Midbrain (tissue), 1 donor: ENCODE measurements around the gene BACE1.
A peak's percentile ranks its signal among the peaks of the same experiment; 100 is the strongest.
"Not testable (repeated sequence)": the region's sequence is repeated elsewhere in the genome, so short reads cannot be mapped to it uniquely, and the experiment has no call there.

Experiments used
- DNase-seq: peaks from one replicate; lab custom pipeline; 2025; lab: John Stamatoyannopoulos, UW

BACE1 gene

DNA sequence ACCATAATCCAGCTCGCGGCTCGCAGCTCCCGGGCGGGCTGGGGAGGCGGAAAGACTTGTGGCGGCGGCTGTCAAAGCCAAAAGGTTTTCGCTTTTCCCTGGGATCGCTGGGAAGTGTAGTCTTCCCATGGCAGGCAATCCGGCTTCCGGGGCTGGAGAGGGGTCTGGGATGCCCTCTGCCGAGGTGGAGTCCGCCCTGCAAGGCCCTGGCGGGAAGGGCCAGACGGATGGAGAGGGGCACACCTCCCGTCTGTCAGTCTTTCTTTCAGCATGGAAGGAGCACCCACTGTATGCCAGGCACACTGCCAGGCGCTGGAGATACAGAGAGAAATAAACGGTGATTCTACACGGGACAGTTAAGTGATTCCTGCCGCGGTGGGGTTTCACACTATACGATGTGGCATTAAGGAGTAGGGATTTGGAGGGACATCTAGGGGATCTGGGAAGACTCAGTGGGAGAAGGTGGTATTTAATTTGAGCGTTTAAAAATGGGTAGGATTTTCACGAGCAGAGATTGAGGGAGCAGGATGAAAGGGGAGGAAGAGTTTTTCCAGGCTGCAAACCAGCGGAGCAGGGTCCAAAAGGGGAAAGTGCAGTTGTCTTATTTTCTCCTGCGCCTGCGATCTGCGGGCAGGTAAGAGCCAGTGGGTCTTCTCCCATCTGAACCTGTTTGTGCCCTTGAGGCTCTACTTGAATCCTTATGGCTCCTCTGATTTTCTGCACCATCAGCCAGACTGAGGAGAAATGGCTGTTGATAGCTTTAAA is at the start of gene BACE1:
Gene BACE1, minus strand, starts transcription at position 60 of the 765 bp plus-strand sequence. CDS start 461 bp downstream, outside the sequence.
- DNase-seq = peak; percentile 89

DNA sequence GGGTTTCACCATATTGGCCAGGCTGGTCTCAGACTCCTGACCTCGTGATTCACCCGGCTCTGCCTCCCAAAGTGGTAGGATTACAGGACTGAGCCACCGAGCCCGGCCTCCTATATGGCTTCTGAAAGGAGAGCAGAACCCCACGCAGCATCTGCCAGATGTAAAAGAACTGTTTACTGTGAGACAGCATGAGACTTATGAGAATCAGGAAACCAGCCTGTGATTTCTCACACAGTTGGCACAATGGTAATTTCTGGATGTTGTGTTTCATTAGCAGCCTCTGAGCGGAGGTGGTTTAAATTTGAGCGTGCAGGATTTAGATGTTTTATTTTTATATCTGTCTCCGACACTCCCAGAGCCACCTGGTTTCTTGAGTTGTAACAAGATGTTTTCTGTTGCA is 45.4 kb upstream of the BACE1 start:
- no peak for DNase-seq

DNA sequence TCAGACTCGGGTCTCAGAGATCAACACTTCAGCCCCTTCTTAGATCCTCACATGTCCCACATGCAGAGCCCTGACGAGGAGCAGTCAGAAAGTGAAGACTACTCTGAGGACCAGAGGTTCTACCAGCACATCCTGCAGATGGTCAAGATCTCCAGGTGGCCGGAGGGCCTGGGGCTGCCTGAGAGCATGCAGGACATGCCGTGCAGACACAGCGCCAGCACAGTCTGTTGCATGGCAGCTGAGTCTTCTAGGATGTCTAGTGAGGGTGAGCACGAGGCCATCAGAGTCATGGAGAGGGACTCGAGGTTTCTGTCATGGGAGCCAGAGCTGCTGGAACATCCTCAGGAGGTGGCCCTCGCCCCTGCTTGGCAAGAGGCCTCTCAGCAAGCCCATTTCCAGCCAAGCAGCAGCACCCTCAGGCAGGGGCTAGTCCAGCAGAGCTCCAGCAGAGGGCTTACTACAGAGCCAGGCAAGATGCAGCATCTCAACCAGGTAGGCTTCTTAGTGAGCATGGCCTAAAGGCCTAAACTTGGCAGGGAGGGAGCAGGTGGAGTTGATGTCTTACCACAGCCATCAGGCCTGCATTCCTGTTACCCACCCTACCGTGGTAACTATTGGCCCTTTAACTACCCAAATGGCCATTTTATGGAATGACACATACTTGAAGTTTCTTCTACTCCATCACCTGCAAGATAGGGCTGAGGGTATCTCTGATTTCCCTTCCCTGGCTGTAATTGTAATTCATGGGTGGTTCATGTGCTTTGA is 40.3 kb upstream of the BACE1 start:
- DNase-seq = no peak

DNA sequence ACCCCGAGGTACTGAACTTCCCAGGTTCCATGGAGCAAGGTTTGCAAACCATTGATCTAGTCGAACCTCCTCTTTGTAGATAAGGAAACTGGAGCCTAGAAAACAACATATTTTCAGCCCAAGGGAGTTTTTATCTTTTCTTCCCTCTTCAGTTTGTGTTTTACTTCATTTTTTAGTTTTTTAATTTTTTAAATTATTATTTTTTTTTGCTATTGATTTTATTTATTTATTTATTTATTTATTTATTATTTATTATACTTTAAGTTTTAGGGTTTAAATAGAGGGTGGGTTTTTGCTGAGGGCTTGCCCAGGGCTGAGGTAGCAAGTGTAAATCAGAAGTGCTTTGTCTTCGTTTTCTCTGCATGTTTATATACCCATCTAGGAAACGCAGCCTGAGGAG is 38.5 kb upstream of the BACE1 start:
- DNase-seq = no peak

DNA sequence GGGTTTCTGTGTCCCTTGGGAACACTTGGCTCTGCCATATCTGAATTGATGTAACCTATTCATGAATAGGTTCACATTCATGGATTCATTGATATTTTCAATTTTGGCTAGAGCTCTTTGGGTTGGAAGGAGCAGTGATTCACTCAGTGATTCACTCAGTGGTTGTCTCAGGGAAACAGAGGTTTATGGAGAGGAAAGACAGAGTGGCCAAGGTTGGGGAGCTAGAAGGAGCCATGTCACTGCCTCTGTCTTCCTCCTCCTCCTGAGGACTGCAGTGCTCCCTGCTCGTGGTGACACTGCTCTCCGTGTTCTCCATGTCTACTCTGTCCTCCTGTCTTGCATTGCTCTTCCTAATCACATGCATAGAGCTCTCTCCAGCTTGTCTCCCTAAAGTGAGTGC is 29.0 kb upstream of the BACE1 start:
- DNase-seq = no peak

DNA sequence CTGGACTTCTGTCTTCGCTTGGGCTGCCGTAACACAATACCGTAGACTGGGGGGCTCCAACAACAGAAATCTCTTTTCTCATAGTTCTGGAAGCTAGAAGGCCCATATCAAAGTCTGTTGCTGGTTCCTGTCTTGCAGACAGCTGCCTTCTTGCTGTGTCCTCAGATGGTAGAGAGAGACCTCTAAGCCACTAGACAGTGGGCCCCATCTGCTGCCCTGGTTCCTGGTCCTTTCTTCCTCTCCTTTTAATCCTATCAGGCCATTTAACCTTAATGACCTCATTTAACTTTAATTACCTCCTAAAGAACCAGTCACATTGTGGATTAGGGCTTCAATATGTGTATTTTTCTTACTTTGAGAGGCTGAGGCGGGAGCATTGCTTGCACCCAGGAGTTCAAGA is 21.0 kb upstream of the BACE1 start:
- DNase-seq = no peak

DNA sequence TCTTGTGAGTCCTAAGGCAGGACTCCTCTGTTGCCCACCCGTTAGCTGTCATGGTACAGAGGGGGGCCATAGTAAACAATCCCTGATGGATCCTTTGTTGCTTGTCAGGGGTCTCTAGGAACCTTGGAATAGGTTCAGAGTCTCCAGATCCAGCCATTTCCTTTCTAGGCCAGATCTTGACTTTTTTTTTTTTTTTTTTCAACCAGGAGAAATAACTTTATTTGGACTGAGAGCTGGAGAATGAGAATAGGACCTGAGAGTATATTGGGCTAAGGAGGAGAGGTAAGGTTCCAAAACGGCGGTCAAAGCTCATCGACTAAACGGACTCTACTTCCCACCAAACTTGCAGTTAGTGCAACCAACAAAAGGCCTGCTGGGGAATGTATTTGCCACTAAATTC is 19.3 kb upstream of the BACE1 start:
- no peak for DNase-seq

DNA sequence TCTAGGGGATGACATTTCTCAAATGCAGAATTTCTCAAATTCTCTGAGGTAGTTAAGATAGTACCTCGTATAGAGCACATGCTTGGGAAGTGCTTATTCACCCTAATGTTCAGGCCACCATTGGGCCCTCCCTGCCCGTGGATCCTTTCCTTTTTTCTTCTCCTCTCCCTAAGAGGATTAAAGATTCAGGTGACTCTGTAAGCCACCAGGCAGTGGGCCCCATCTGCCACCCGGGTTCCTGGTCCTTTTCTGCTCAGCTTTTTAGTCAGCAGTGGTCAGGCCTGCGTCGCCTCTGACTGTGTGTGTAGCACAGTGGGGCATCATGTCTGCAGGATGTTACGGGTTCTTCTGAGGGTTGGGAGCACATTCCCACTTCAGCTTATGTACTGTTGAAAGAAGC is 18.8 kb upstream of the BACE1 start:
- no peak for DNase-seq

DNA sequence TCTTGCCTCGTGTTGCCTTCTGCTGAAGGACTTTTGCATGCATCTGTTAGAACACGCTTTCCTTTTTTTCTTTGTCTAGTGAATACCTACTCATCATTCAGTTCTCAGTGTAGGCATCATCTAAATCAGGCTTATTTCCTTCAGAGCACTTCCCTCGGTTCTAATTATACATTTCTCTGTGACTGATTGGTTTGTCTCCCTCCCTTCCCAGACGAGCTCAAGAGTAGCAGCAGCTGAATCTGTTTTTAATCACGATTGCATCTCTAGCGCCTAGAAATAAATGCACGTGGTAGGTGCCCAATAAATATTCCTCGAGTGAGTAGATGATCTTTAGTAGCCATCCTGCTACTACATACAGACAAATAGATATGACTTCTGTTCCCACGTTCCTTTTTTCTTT is 17.9 kb upstream of the BACE1 start:
- no peak for DNase-seq

DNA sequence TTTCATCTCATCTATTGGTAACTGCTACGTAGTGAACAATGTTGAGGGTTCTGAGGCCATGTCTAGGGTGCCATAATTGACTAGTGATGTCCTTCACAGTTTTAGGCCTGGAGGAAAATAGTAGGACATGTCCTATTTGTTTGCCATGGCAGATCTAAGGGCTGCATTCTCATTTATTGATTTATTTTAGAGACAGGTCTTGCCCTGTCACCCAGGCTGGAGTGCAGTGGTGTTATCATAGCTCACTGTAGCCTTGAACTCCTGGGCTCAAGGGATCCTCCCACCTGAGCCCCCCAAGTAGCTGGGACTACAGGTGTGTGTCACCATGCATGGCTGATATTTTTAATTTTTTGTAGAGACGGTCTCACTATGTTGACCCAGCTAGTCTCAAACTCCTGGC is 16.8 kb upstream of the BACE1 start:
- no peak for DNase-seq

DNA sequence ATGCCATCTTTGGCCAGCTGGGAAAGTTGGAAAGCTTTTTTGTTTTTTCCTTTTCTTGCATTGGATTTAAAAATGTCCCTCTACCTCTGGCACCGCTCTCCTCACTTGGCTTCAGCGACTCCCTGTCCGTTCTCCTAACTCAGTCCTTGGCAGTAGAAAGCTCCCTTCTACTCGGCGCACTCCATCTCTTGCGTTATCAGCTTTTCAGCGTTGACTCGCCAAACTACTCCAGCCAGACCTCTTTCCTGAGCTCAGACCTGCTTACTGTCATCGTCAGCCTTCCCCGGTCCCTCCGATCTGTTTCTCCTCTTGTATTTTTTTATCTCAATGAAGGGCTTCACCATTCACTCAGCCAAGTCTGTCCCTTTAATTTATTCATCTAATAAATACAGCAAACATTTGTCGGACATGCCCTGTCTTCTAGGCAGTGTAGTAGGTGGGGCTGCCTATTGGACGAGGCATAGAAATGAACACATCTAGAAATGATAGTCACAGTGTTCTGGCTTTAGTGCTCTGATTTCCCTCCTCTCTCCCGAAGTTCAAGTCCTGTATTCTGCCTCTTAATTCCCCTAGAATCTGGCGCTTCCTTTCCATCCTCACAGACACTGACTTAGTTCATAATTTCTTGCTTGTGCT is 12.4 kb upstream of the BACE1 start:
- DNase-seq = peak; percentile 63

DNA sequence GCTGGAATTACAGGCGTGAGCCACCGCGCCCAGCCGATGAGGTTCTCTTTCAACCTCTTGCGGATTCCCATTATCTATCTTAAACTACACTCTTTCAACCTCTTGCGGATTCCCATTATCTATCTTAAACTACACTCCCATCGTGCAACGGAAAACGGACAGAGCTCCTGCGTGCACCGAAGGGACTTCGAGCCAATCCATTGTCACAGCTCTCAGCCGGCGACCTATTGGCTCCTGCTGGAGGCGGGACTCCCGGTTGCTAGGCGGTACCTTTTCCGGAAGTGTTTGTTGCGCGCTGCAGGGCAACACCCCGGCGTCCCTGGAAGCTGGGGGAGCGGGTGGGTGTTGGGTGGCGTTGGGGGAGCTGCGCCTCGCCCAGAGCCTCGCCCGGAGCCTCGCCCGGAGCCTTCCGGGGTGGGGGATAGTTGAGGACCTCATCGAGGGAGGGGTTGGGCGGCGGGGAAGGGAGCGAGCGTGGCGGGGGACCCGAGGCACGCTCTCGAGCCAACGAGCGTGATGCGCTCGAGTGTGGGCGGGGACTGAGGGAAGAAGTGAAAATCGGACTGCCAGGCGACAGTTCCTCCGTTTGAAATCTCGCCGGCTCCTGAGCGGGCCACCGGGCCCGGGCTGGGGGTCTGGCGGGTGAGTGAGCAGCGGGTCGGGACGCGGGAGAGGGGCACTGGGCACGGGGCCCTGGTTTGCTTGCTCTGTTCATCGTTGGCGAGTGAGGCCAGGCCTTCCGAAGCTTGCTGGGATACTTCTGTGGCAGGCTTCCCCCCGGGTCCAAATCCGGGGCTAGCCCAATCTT is 11.7 kb upstream of the BACE1 start, which contains the start of gene CEP164:
Gene CEP164, plus strand, starts transcription at position 288 of the 808 bp plus-strand sequence. CDS start 10,733 bp downstream, outside the sequence.
- DNase-seq = peak; percentile 95

DNA sequence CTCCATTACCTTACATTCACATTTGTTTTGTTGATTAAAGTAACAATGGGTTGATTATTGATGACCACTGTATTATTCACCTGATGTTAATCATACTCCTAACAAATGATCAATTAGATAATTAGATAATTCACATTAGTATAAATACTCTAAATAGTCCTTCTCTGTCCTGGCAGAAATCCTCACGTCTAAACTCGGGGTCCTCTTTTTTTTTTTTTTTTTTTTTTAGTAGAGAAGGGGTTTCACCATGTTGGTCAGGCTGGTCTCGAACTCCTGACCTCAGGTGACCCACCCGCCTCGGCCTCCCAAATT is 11.2 kb upstream of the BACE1 start:
- DNase-seq = not testable (repeated sequence)

DNA sequence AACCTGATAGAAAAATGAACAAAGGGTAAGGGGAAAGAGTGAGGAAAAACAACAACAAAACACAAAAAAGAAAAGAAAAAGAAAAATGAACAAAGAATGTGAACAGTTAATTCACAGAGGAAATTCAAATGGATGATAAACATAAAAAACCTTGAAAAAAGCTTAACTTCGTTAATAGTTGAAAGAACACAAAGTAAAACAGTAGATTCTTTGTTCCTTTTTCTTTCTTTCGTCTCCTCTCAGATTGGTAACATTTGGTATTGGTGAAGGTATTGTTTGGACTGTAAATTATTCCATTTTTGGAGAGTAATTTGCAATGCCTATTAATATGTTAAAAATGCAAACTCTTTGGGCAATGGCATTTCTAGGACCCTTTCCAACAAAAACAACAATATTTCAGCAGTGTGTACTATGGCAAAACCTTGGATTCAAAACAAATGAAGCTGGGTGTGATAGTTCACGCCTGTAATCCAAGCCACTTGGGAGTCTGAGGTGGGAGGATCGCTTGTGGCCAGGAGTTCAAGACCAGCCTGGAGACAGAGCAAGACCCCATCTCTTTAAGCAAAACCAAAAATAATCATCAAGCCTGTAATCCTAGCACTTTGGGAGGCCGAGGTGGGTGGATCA is 3.3 kb upstream of the BACE1 start:
- no peak for DNase-seq

DNA sequence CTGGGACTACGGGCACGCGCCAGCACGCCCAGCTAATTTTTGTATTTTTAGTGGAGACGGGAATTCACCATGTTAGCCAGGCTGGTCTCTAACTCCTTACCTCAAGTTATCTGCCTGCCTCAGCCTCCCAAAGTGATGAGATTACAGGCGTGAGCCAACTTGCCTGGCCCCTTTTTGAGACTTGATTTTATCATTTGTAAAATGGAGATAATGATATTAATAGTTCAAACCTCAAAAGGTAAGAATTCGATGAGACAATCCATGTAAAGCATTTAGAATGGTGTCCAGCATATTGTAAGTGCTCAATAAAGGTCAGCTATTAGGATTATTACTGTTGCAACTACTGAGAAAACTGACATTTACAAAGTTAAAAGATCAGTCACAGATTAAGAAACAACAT is 2.7 kb upstream of the BACE1 start:
- DNase-seq = no peak

DNA sequence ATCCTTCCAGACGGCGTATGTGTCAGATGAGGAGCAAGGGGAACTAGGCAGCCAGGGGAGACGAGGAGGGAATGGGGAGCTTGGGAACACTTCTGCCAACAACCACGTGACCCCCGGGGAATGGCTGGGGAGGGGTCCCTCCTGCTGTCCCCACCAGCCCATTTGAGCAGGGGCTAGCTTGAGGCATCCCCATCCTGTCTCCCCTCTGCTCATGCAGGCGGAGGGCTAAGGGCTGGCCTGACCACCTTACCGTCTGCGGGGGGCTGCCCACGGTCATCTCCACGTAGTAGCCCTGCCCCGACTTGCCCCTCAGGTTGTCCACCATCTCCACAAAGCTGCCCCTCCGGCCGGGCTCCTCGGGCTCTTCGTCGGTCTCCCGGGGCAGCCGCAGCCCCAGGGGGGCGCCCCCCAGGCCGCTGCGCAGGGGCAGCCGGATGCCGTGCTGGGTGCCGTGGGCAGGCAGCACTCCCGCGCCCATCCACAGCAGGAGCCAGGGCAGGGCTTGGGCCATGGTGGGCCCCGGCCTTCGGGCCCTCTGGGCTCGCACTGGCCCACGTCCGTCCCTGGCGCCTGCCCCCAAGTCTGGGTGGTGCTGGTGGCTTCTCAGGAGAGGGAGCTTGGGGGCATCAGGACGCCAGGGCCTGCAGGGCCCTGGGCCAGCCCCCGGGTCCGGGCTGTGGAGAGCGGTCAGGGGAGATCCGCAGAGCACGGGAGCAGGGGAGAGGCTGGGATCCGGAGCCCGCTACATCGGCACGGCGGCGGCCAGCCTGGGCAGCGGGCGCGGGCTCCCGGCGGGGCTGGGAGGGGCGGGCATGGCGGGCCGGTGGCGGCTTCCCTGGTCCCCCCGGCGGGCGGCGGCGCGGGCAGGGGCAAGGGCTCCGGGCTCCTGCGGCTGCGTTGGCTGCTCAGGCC is 515 bp downstream of the BACE1 start:
- no peak for DNase-seq

DNA sequence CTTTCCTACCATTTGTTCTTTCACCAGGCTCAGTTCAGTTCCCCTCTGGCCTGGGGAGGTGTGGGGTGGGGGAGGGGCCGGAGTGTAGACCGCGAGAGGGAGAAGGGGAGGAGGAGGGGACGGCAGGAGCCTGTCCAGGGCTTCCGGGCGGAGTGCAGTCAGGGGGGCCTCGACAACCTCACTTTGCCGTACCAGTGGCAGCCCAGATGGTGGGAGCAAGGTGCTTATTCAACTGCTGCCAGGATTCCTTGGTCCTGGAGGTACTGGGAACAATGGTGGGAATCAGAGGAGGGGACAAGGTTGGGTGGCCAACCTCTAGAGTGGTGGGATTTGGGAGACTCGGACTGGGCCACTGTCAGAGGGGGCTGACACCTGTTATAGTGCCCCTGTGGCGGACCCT is 1.2 kb downstream of the BACE1 start:
- no peak for DNase-seq

DNA sequence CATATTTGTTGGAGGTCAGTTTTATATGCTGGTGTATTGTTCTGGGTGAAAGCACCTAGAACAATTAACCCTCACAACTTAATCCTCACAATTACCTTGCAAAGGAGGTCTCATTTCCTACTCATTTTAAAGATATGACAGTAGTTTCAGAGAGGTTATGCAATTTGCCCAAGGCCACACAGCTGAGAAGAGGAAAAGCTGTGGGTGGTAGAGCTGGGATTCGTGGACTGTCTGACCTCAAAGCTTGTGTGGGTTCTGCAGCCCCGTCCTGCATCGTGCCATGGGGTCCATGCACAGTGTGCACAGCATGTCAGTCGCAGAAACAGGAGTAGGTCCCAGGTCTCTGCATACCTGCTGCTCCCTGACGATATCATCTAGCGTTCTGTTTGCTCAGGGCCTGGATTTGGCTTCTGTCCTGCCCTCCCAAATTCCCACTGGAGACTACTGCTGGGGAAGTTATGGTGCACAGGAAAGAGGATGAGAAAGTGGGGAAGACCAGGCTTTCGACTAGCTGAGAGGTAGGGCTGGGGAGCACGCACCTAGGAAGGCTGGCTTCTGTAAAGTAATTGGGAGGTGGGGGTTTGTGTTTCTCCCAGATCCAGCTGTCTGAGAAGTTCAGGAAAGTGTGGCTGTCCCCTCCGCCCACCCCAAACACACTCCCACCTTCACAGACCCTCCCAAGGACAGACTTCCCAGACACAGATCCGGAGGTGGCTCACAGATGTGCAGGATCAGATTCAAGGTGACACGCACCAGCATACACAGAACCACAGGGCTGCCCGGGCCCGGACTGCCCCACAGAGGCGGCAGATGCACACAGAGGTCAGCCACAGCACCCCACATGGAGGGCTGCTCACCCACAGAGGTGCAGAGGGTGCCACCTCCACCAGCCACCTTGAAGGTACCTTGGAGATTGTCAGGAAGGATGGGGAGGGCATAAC is 2.0 kb downstream of the BACE1 start:
- no peak for DNase-seq

DNA sequence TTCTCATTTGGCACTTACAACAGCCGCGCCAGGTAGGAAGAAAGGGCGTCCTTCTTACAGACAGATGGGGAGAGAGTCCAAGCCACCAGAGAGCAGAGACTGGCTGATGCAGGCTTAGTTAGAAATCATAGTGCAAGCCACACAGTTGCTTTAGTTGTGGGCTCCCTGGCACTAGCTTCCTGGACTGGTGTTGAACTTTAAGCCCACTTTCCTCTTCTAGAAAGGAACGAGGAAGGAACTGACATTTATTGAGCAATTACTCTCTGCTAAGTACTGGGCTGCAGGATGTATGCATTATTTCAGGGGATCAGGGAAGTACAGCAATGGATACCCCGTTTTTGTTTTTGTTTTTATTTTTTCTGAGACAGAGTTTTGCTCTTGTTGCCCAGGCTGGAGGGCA is 3.0 kb downstream of the BACE1 start:
- DNase-seq = no peak

DNA sequence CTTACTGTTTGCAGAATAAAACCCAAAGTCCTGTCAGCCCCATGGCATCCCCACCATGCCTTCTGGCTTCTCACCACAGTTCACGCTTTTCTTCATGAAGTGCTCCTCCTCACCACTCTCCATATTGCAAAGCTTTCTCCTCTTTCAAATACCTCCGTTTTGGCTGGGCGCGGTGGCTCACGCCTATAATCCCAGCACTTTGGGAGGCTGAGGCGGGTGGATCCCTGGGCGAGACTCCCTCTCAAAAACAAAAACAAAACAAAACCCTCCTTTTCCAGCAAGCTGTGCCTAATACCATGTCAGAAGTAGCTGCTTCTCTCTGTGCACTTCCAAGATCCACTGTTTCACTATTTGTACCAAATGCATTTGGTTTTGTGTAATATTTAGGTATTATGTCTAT is 6.7 kb downstream of the BACE1 start:
- DNase-seq = no peak
